Spleen (tissue), 7 donors: ENCODE data around the gene SNRPF.

ENCODE experiments used
- CTCF ChIP-seq, 11 experiments: fragments of 200-600 bp in 7 of 11; fragments of 450-650 bp in 4 of 11; sonication (generic) in 4 of 11; IDR thresholded peaks in 8 of 11; conservative IDR thresholded peaks in 3 of 11; 1 replicate in 7 of 11; 2 replicates in 4 of 11; pipeline versions ENCODE4 v1.4.0 to v1.8.0; 2016 to 2021; ENCODE audit warnings: antibody characterized with exemption in 11 of 11, inconsistent platforms in 4 of 11, mild to moderate bottlenecking in 1 of 11
- POLR2A ChIP-seq, 3 donors: fragments of 450-650 bp; IDR thresholded peaks; one replicate each; pipeline ENCODE4 v1.5.1; 2017; ENCODE audit warnings: antibody characterized with exemption in 3 of 3, mild to moderate bottlenecking in 1 of 3
- POLR2AphosphoS5 ChIP-seq, 3 donors: sonication (generic); formaldehyde crosslinking; IDR thresholded peaks; one replicate each; pipeline ENCODE4 v1.5.1; 2017; ENCODE audit warnings: antibody characterized with exemption in 3 of 3
- donor health status: DM: no; HTN: no; CAD: no; lungs with moderate emphysema.
- donor health status: DM: no; HTN: no; CAD: no.
- donor health status: DM: no; HTN: no; CAD: no.

DNA sequence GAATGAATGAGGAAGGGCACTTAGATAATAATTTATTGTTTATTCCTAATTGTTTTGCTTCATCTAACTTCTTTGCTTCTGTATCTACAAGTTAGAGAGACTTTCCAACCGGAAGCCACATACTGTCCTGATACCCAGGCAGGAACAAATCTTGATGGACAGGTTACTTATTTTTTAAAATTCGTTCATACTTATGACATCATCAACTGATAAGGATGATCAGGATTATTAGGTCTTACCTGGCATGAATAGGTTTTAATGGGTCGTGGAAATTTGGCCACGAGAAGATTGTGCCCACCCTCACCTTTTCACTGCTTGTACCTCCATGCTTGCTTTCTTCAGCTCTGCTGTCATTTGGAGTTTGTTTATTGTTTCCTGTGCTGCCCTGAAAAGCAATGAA lies 39.3 kb downstream of the SNRPF start:
- TF ChIP-seq POLR2A (IDR thresholded peaks at IDR 0.05) (no peak), CTCF (IDR thresholded peaks at IDR 0.05 in 8 of 11, conservative IDR thresholded peaks at IDR 0.05 in 3 of 11) (no peak), POLR2AphosphoS5 (IDR thresholded peaks at IDR 0.05) (no peak)
